GM12874 (cell line): ENCODE measurements around the gene IP6K3.

Source experiments
- TF ChIP-seq, protein P1 (sequence below): IDR thresholded peaks from 2 replicates; pipeline ENCODE4 v1.5.1; 2011; ENCODE audit warnings: low read depth, mild to moderate bottlenecking, control low read depth, low read length, moderate library complexity; ENCODE audit not compliant: insufficient read depth

IP6K3 gene

DNA sequence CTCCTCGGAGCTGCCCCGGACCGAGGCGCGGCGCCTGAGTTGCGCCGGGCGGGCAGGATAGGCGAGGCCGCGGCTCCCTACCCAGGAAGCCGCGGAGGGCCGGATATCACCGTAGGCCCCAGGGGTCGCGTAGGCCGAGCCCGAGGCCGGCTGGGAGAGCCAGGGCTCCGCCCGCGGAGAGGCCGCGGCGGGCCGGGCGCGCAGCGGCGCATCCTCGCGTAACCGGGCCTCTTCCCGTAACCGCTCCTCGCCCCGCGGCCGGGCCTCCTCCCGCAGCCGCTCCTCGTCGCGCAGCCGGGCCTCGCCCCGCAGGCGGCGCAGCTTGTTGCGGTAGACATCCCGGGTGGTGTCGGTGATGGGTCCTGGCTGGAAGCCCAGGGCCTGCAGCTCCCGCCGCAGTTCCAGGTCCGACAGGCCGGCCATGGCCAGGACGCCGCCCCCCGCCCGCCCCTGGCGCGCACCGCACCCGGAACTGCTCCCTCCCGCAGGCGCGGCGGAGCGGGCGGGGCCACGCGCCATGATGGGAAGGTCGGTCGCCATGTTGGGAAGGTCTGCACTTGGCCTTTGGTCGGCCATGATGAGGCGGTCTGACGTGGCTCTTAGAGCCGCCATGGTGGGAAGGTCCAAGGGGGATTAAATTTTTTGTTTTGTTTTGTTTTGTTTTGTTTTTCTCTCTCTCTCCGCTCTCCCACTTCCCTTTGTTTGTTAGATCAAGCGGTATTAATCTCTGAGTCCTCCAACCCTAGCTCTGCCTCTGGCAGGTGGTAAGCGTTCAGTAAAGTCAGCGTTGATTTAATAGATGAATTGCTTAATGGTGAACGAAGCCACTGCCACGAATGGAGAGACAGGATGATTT, 42.2 kb upstream of the IP6K3 start, which contains the start of gene LEMD2:
Gene LEMD2 (minus strand): TSS at position 437 of the 856 bp plus-strand sequence. CDS start 14 bp downstream, at position 423.
- TF ChIP-seq, protein P1, sequence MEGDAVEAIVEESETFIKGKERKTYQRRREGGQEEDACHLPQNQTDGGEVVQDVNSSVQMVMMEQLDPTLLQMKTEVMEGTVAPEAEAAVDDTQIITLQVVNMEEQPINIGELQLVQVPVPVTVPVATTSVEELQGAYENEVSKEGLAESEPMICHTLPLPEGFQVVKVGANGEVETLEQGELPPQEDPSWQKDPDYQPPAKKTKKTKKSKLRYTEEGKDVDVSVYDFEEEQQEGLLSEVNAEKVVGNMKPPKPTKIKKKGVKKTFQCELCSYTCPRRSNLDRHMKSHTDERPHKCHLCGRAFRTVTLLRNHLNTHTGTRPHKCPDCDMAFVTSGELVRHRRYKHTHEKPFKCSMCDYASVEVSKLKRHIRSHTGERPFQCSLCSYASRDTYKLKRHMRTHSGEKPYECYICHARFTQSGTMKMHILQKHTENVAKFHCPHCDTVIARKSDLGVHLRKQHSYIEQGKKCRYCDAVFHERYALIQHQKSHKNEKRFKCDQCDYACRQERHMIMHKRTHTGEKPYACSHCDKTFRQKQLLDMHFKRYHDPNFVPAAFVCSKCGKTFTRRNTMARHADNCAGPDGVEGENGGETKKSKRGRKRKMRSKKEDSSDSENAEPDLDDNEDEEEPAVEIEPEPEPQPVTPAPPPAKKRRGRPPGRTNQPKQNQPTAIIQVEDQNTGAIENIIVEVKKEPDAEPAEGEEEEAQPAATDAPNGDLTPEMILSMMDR = no peak

DNA sequence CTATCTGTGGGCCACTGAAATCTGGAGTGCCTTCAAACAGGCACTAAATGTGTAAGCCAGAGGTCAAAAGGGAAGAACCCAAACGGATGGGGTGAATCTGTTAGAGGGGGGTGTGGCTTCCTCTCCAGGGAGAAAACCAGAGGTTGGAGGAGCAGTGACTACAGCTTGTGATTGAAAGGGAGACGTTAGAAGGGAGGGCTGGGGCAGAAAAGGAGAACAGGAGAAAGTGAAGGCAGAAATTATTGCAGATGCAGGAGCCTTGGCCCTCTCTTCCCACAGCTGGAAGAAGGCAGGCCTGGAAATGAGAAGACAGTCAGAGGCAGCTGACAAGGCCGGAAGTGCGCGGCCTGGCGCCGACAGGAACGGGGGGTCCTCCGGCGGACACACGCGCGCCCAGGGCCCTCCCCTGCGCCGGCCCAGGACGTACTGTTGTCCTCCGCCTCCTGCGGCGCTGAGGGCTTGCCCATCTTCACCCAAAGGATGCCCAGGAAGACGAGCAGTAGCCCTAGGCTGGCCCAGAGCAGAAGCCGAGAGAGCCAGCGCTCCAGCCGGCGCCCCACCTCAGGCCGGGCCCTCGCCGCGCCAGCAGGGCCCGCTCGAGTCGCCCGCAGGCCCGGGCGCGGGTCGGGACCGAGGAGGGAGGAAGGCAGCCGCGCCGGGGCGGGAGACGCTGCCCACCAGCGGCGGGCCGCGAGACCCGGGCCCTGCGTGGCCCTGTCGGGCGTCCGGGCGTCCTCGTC, 41.4 kb upstream of the IP6K3 start:
- TF ChIP-seq, protein P1 = no peak

DNA sequence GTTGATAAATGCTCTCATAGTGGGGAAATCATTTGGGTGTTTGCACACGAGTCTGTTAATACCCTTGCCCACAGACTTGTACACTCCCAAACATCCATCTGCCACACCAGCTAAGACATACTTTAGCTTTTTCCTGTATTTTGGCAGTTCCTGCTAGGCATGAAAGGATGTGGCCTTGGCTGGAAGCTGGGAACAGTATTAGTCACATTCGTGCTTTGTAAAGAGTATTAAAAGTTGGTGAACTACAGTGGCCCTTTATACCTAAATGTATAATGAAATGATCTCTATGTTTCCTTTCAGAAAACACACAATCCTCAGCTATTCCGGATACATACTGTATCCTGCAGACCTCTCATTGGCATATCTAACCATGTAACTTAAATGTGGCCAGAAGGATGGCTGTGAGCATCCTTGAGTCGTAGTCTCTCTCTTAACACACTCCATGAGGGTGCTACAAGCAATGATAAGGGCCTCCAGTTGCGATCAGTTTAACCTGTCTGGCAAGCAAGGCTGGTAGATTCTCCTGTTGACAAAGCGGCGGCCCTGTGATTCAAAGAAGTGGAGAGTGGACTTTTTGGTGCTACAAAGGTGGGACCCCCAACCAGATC, 40.7 kb upstream of the IP6K3 start:
- TF ChIP-seq, protein P1 = no peak

DNA sequence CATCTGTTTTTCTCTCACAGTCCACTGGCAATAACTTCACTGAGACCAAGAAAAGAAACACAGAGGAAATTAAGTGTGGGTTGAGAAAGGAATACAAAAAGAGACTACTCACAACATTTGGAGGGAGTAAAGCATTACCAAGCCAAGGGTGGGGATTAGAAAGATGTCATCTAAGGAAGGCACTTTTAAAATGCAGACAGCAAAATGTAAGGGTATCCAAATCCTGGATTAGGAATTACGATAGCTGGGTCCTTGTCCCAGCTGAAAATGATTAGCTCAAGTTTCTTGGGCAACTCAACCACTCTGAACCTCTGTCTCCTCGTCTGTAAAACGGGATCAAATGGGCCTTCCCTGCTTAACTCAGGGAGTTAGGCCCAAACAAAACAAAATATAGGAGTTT, 40.0 kb upstream of the IP6K3 start:
- TF ChIP-seq, protein P1 = no peak

DNA sequence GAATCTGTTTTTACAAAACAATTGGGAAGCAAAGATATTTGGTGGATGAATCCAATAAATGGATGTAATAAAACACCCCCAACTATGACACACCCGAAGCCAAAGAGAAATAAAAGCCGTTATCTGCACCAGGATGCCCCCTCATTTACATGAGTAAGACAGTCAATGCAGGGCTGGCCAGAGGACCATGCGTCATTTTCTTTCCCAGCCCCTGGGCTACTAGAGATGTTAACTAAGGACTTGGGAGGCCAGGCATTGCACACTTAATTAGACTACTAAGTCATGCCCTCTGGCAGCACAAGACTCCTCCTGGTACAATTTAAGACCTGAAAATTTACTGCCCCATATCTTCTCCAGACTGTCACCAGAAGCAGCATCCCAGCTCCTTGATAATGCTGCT, 39.1 kb upstream of the IP6K3 start:
- TF ChIP-seq, protein P1 = no peak

DNA sequence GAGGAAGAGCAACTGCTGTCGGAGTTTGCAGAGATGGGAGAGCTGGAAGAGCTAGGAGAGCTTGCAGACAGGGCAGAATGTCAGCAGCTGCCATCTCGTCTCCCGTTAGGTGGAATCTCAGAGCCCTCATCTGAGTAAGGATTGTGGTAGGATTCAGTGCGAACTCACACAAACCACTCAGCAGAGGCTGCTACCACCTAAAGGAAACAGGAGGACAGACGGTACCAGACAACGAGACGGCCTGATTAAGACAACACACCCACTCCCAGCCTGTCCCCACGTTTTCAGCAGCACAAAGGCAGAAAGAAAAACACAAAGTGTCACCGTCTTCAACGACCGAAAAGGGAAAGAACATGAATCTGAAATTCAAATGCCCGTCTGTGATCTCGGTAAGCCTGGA, 38.1 kb upstream of the IP6K3 start:
- TF ChIP-seq, protein P1 = no peak

DNA sequence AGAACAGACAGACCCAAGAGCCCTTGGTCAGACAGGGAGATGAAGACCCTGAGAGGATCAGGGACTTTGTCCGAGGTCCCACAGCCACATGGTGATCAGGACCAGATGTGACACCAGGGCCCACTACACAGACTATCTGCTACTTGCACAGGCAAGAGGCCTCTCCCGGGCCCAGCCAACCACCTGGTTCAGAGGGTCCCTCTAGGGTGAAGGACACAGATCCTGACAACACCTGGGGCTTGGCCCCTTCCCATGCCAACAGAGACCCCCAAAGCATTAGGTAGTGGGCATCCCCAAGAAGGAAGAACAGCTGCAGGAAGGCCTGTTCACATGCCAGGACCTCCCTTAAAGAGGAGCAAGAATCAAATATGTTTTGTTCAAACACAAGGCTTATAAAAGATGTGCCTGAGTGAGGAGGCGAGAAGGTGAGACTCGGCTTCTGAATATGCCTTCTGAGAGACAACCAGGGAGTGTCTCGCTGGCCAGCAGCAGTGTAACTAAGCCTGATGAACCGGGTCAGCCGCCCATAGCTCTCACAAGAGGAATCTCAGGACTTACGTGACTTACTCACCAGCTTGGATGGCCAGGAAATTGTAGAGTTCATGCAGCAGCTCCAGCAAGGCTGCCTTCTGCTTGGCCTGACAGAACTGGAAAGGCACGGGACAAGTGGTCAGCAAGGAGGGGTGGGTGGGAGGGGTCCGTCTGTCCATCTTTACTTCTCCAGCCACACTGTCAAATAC, 37.2 kb upstream of the IP6K3 start:
- TF ChIP-seq, protein P1 = no peak
